PC-3 (cell line): ENCODE measurements around the gene IFNGR1. TPM values are rescaled to one million over a fixed set of nuclear protein-coding genes. Genes with fewer than 3 reads are reported as not detected.

Experiments
- ATAC-seq: fragments of 200-7000 bp; cut with Tn5 transposase; 2 replicates; pipeline ENCODE4 v1.9.1; 2020; ENCODE audit warnings: mild to moderate bottlenecking, moderate library complexity
- BruUV-seq: library from RNA; stranded (reverse); fragments of 400-500 nt; replicated peaks from 2 replicates; lab custom pipeline; 2021; lab: Mats Ljungman, UMichigan
- CTCF ChIA-PET: fragments of 300-600 bp; sonication (Branson Sonifier 250); formaldehyde crosslinking; loops from one replicate; lab custom pipeline; 2022; ENCODE audit warnings: antibody characterized with exemption; lab: Charles Lee
- POLR2A ChIA-PET: fragments of 300-600 bp; sonication (Branson Sonifier 250); formaldehyde crosslinking; loops from one replicate; lab custom pipeline; 2022; ENCODE audit warnings: antibody characterized with exemption; ENCODE audit not compliant: unreplicated experiment; lab: Charles Lee
- DNase-seq: peaks from one replicate; pipeline ENCODE4 v3.0.0-alpha.2; 2015
- H2AFZ ChIP-seq: fragments of 300-600 bp; sonication (generic); 2 replicates; pipeline ENCODE4 v1.6.0; 2016; ENCODE audit warnings: antibody characterized with exemption, low read length
- H3F3A ChIP-seq: fragments of 300-600 bp; sonication (generic); one replicate; pipeline ENCODE4 v1.6.0; 2017; ENCODE audit warnings: antibody characterized with exemption, low read length, control low read depth, mild to moderate bottlenecking; ENCODE audit not compliant: unreplicated experiment
- H3K27ac ChIP-seq: fragments of 300-600 bp; sonication (generic); 2 replicates; pipeline ENCODE4 v1.5.1; 2016; ENCODE audit warnings: mild to moderate bottlenecking, low read length
- H3K27me3 ChIP-seq: fragments of 300-600 bp; sonication (generic); 2 replicates; pipeline ENCODE4 v1.6.1; 2016; ENCODE audit warnings: low read length, mixed read lengths
- H3K36me3 ChIP-seq: fragments of 300-600 bp; sonication (generic); 2 replicates; pipeline ENCODE4 v1.6.1; 2016; ENCODE audit warnings: low read depth, mixed run types, low read length, mixed read lengths
- H3K4me1 ChIP-seq: fragments of 300-600 bp; sonication (generic); 2 replicates; pipeline ENCODE4 v1.5.1; 2016; ENCODE audit warnings: low read length; ENCODE audit not compliant: insufficient read depth
- H3K4me2 ChIP-seq: fragments of 300-600 bp; sonication (generic); 2 replicates; pipeline ENCODE4 v1.6.0; 2016; ENCODE audit warnings: low read length
- H3K4me3 ChIP-seq: fragments of 300-600 bp; sonication (generic); 2 replicates; pipeline ENCODE4 v1.5.1; 2016; ENCODE audit warnings: mild to moderate bottlenecking, low read length, mixed read lengths
- H3K79me2 ChIP-seq: fragments of 300-600 bp; sonication (generic); 2 replicates; pipeline ENCODE4 v1.6.1; 2017; ENCODE audit warnings: low read length, mixed read lengths
- H3K9ac ChIP-seq: fragments of 300-600 bp; sonication (generic); 2 replicates; pipeline ENCODE4 v1.6.0; 2016; ENCODE audit warnings: mild to moderate bottlenecking, low read length
- H3K9me2 ChIP-seq: fragments of 300-600 bp; sonication (generic); replicated peaks from 2 replicates; pipeline ENCODE4 v1.6.1; 2016; ENCODE audit warnings: mixed run types, low read length, mixed read lengths
- H3K9me3 ChIP-seq: fragments of 300-600 bp; sonication (generic); 2 replicates; pipeline ENCODE4 v1.6.1; 2016; ENCODE audit warnings: low read length, mixed read lengths
- H4K20me1 ChIP-seq: fragments of 300-600 bp; sonication (generic); 2 replicates; pipeline ENCODE4 v1.6.1; 2016; ENCODE audit warnings: low read length, mixed read lengths
- CTCF ChIP-seq: fragments of 300-600 bp; sonication (generic); conservative IDR thresholded peaks from 2 replicates; pipeline ENCODE4 v1.5.1; 2017; ENCODE audit warnings: antibody characterized with exemption, low read depth, mild to moderate bottlenecking, low read length
- EZH2 ChIP-seq: fragments of 300-600 bp; sonication (generic); IDR thresholded peaks from one replicate; pipeline ENCODE4 v1.6.1; 2017; ENCODE audit warnings: antibody characterized with exemption, mild to moderate bottlenecking, low read length; ENCODE audit not compliant: unreplicated experiment
- EZH2phosphoT487 ChIP-seq: fragments of 300-600 bp; sonication (generic); IDR thresholded peaks from 2 replicates; pipeline ENCODE4 v1.6.1; 2018; ENCODE audit warnings: mild to moderate bottlenecking, antibody characterized with exemption, low read length, borderline replicate concordance
- intact Hi-C: fragments of 100-400 bp; cut with micrococcal nuclease; formaldehyde crosslinking; loops from 2 replicates; pipeline ENCODE4 v1.9.0; 2023
- total RNA-seq: library from RNA; depleted of rRNA; stranded (reverse); fragments of >200 nt; gene quantifications from 2 replicates; pipeline ENCODE4 v1.2.3, GENCODE V29; 2014

IFNGR1 gene
- total RNA-seq, 1 experiment from 2014 or later: 24.6 TPM

GRCh38 chr6:137175157-137175867 is 43.9 kb downstream of the IFNGR1 start:
- intact Hi-C loops: no loop called here
- TF ChIP-seq CTCF (no peak), EZH2 (no peak), EZH2phosphoT487 (no peak)
- no peaks in the 10 kb centered on the region for H4K20me1 ChIP-seq
- DNase-seq (no peak), ATAC-seq (no peak)
- H3K4me2 ChIP-seq: no peak overlapping the region
- H3K27me3 ChIP-seq: no peaks in the 10 kb centered on the region
- H3K4me1 ChIP-seq: no peaks in the 10 kb centered on the region
- no peaks in the 10 kb centered on the region for H3F3A ChIP-seq
- POLR2A ChIA-PET: interaction anchor here (0.6 kb wide), 2 partner anchors 200 to 1024 kb away, joined by 3 read pairs; no protein-coding TSS in a partner anchor
- no peaks in the 10 kb centered on the region for H3K9me2 ChIP-seq
- H2AFZ ChIP-seq: no peak overlapping the region
- no peaks in the 10 kb centered on the region for H3K9me3 ChIP-seq
- H3K79me2 ChIP-seq: no peaks in the 10 kb centered on the region
- H3K9ac ChIP-seq: no peak overlapping the region
- BruUV-seq: no TSS peak
- no peak overlapping the region for H3K4me3 ChIP-seq
- H3K36me3 ChIP-seq: no peaks in the 10 kb centered on the region
- no peak overlapping the region for H3K27ac ChIP-seq
- CTCF ChIA-PET: no interaction called here

- Histone ChIP-seq H3K79me2 (no peaks in the 10 kb centered on the region), H3K27me3 (no peaks in the 10 kb centered on the region), H3K4me2 (no peak within 1 kb of the TSS), H3K27ac (no peak within 1 kb of the TSS), H3K4me1 (no peaks in the 10 kb centered on the region), H3K9me3 (no peaks in the 10 kb centered on the region), H3K4me3 (no peak within 1 kb of the TSS), H3F3A (no peaks in the 10 kb centered on the region), H3K9me2 (no peaks in the 10 kb centered on the region), H3K9ac (no peak within 1 kb of the TSS), H3K36me3 (no peaks in the 10 kb centered on the region), H4K20me1 (no peaks in the 10 kb centered on the region), H2AFZ (no peak within 1 kb of the TSS)
- BruUV-seq: no TSS peak
- ChIA-PET POLR2A (no interaction called here), CTCF (no interaction called here)
- intact Hi-C loops: no loop called here
- no peak for TF ChIP-seq CTCF
- TF ChIP-seq EZH2phosphoT487: no peak
- no peak for TF ChIP-seq EZH2
- DNase-seq (no peak), ATAC-seq (no peak)
These were observed 45.7 kb downstream of the IFNGR1 start, which contains the start of gene IL22RA2 for GRCh38 chr6:137173501-137173900. IL22RA2 (minus strand) TSS chr6:137173644; CDS start chr6:137161749, 11,895 bp downstream.

- ChIA-PET CTCF (no interaction called here), POLR2A (no interaction called here)
- H3K9ac ChIP-seq: no peak overlapping the region
- intact Hi-C loops: no loop called here
- DNase-seq (no peak), ATAC-seq (no peak)
- H3K9me2 ChIP-seq: no peaks in the 10 kb centered on the region
- no peaks in the 10 kb centered on the region for H3K9me3 ChIP-seq
- H4K20me1 ChIP-seq: no peaks in the 10 kb centered on the region
- TF ChIP-seq CTCF: no peak
- TF ChIP-seq EZH2phosphoT487: no peak
- TF ChIP-seq EZH2: no peak
- no peak overlapping the region for H3K27ac ChIP-seq
- no peaks in the 10 kb centered on the region for H3K27me3 ChIP-seq
- no peak overlapping the region for H3K4me3 ChIP-seq
- H3K4me2 ChIP-seq: no peak overlapping the region
- H3K4me1 ChIP-seq: no peaks in the 10 kb centered on the region
- no TSS peak for BruUV-seq
- no peaks in the 10 kb centered on the region for H3K79me2 ChIP-seq
- H3F3A ChIP-seq: no peaks in the 10 kb centered on the region
- H3K36me3 ChIP-seq: no peaks in the 10 kb centered on the region
- no peak overlapping the region for H2AFZ ChIP-seq
These were observed 46.3 kb downstream of the IFNGR1 start for GRCh38 chr6:137172734-137173431.
